Measurements from ENCODE around the gene PLA2G6.

Gene PLA2G6

GRCh38 chr22:38074181-38075104, 107.2 kb downstream of the PLA2G6 start:
- Histone ChIP-seq H3K4me1 (no peaks in the 10 kb centered on the region), H3K4me3 (ENCODE audit: low read depth, low read length) (no peak overlapping the region), H3K36me3 (ENCODE audit: control insufficient read depth, insufficient read depth, low read length) (no peaks in the 10 kb centered on the region), H3K9me3 (ENCODE audit: control insufficient read depth, low read length) (no peaks in the 10 kb centered on the region), H3K27ac (no peak overlapping the region), H3K27me3 (ENCODE audit: control insufficient read depth, insufficient read depth, low read length) (no peaks in the 10 kb centered on the region), H2AFZ (no peak overlapping the region), H3K9ac (no peak overlapping the region), H3K4me2 (ENCODE audit: low read length) (no peak overlapping the region), H3K79me2 (no peaks in the 10 kb centered on the region)
- TF ChIP-seq CTCF (IDR thresholded peaks at IDR 0.05) = no peak

- Histone ChIP-seq H3K27ac (no peak overlapping the region), H2AFZ (no peak overlapping the region), H3K27me3 (ENCODE audit: control insufficient read depth, insufficient read depth, low read length) (no peaks in the 10 kb centered on the region), H3K9me3 (ENCODE audit: control insufficient read depth, low read length) (no peaks in the 10 kb centered on the region), H3K4me2 (ENCODE audit: low read length) (no peak overlapping the region), H3K9ac (no peak overlapping the region), H3K4me3 (ENCODE audit: low read depth, low read length) (no peak overlapping the region), H3K79me2 (no peaks in the 10 kb centered on the region), H3K36me3 (ENCODE audit: control insufficient read depth, insufficient read depth, low read length) (no peaks in the 10 kb centered on the region), H3K4me1 (no peaks in the 10 kb centered on the region)
- TF ChIP-seq CTCF (IDR thresholded peaks at IDR 0.05) = no peak
Observed at GRCh38 chr22:38073150-38074130, 108.2 kb downstream of the PLA2G6 start.

GRCh38 chr22:38072322-38073149, 109.1 kb downstream of the PLA2G6 start:
- Histone ChIP-seq H3K27ac (no peak overlapping the region), H3K4me1 (no peaks in the 10 kb centered on the region), H3K4me3 (ENCODE audit: low read depth, low read length) (no peak overlapping the region), H3K9me3 (ENCODE audit: control insufficient read depth, low read length) (no peaks in the 10 kb centered on the region), H3K9ac (no peak overlapping the region), H3K79me2 (no peaks in the 10 kb centered on the region), H3K36me3 (ENCODE audit: control insufficient read depth, insufficient read depth, low read length) (no peaks in the 10 kb centered on the region), H2AFZ (no peak overlapping the region), H3K4me2 (ENCODE audit: low read length) (no peak overlapping the region), H3K27me3 (ENCODE audit: control insufficient read depth, insufficient read depth, low read length) (no peaks in the 10 kb centered on the region)
- TF ChIP-seq CTCF (IDR thresholded peaks at IDR 0.05) = no peak

- Histone ChIP-seq H3K4me1 (no peaks in the 10 kb centered on the region), H3K4me3 (ENCODE audit: low read depth, low read length) (no peak overlapping the region), H3K27me3 (ENCODE audit: control insufficient read depth, insufficient read depth, low read length) (no peaks in the 10 kb centered on the region), H3K9me3 (ENCODE audit: control insufficient read depth, low read length) (no peaks in the 10 kb centered on the region), H3K9ac (no peak overlapping the region), H3K79me2 (no peaks in the 10 kb centered on the region), H3K4me2 (ENCODE audit: low read length) (no peak overlapping the region), H3K27ac (no peak overlapping the region), H2AFZ (no peak overlapping the region), H3K36me3 (ENCODE audit: control insufficient read depth, insufficient read depth, low read length) (no peaks in the 10 kb centered on the region)
- TF ChIP-seq CTCF (IDR thresholded peaks at IDR 0.05) = no peak
Observed at GRCh38 chr22:38071421-38072321, 110.0 kb downstream of the PLA2G6 start.
